Measurements from ENCODE around the gene FRMPD4.
"Not testable (repeated sequence)": the region's sequence is repeated elsewhere in the genome, so short reads cannot be mapped to it uniquely, and the experiment has no call there.

The FRMPD4 gene

GRCh38 chrX:12138361-12139313 lies at the start of gene FRMPD4:
FRMPD4 (plus strand) TSS chrX:12138473; CDS start chrX:12138972, 499 bp downstream.
- no peak for DNase-seq (ENCODE audit: low read depth in 2 of 2)

GRCh38 chrX:12089740-12090139 lies 48.5 kb upstream of the FRMPD4 start:
- DNase-seq (ENCODE audit: low read depth in 2 of 2), result no peak

- no peak for DNase-seq (ENCODE audit: low read depth in 2 of 2)
Measured at GRCh38 chrX:12113321-12113720, 25.0 kb upstream of the FRMPD4 start.

- DNase-seq (ENCODE audit: low read depth in 2 of 2), result no peak
Measured at GRCh38 chrX:12115377-12115776, 22.9 kb upstream of the FRMPD4 start.

- no peak for DNase-seq (ENCODE audit: low read depth in 2 of 2)
Measured at GRCh38 chrX:12118134-12118533, 20.1 kb upstream of the FRMPD4 start.

GRCh38 chrX:12128017-12128416 lies 10.3 kb upstream of the FRMPD4 start:
- DNase-seq (ENCODE audit: low read depth in 2 of 2), result no peak

- DNase-seq (ENCODE audit: low read depth in 2 of 2), result no peak
Measured at GRCh38 chrX:12137951-12138360, 317 bp upstream of the FRMPD4 start.

- no peak for DNase-seq (ENCODE audit: low read depth in 2 of 2)
Measured at GRCh38 chrX:12139934-12140611, 1.8 kb downstream of the FRMPD4 start.

GRCh38 chrX:12141511-12141910 lies 3.2 kb downstream of the FRMPD4 start:
- DNase-seq (ENCODE audit: low read depth in 2 of 2), result no peak

GRCh38 chrX:12142661-12143060 lies 4.4 kb downstream of the FRMPD4 start:
- no peak for DNase-seq (ENCODE audit: low read depth in 2 of 2)

- no peak for DNase-seq (ENCODE audit: low read depth in 2 of 2)
Measured at GRCh38 chrX:12145402-12145801, 7.1 kb downstream of the FRMPD4 start.

GRCh38 chrX:12149670-12150407 lies 11.6 kb downstream of the FRMPD4 start:
- no peak for DNase-seq (ENCODE audit: low read depth in 2 of 2)

- no peak for DNase-seq (ENCODE audit: low read depth in 2 of 2)
Measured at GRCh38 chrX:12153317-12153716, 15.0 kb downstream of the FRMPD4 start.

GRCh38 chrX:12153741-12154140 lies 15.5 kb downstream of the FRMPD4 start:
- no peak for DNase-seq (ENCODE audit: low read depth in 2 of 2)

- DNase-seq (ENCODE audit: low read depth in 2 of 2), result no peak
Measured at GRCh38 chrX:12159799-12160198, 21.5 kb downstream of the FRMPD4 start.

- DNase-seq (ENCODE audit: low read depth in 2 of 2), result no peak
Measured at GRCh38 chrX:12162420-12162819, 24.1 kb downstream of the FRMPD4 start.

- not testable (repeated sequence) for DNase-seq (ENCODE audit: low read depth in 2 of 2)
Measured at GRCh38 chrX:12164180-12164579, 25.9 kb downstream of the FRMPD4 start.

- no peak for DNase-seq (ENCODE audit: low read depth in 2 of 2)
Measured at GRCh38 chrX:12170755-12171154, 32.5 kb downstream of the FRMPD4 start.

- no peak for DNase-seq (ENCODE audit: low read depth in 2 of 2)
Measured at GRCh38 chrX:12174358-12174757, 36.1 kb downstream of the FRMPD4 start.

- no peak for DNase-seq (ENCODE audit: low read depth in 2 of 2)
Measured at GRCh38 chrX:12197030-12197429, 58.8 kb downstream of the FRMPD4 start.

- DNase-seq (ENCODE audit: low read depth in 2 of 2), result no peak
Measured at GRCh38 chrX:12206413-12206812, 68.1 kb downstream of the FRMPD4 start.

GRCh38 chrX:12210196-12210815 lies 72.0 kb downstream of the FRMPD4 start:
- peak; percentile 31 to 40 for DNase-seq (ENCODE audit: low read depth in 2 of 2)

Data from fibroblast of skin of left quadriceps (primary cell).